HepG2 (cell line): ENCODE results near the gene GEMIN4. TPM values are rescaled to one million over a fixed set of nuclear protein-coding genes. Genes with fewer than 3 reads are reported as not detected.

Experiments used
- CAMTA2 ChIP-seq: sonication (generic); formaldehyde crosslinking; IDR thresholded peaks from 2 replicates; pipeline ENCODE4 v1.4.0; 2020; ENCODE audit warnings: mild to moderate bottlenecking, missing genetic modification reagents, borderline replicate concordance
- ERF ChIP-seq: IDR thresholded peaks from 2 replicates; pipeline ENCODE4 v1.6.1; 2018; ENCODE audit warnings: missing biosample characterization, missing genetic modification reagents
- IKZF5 ChIP-seq: IDR thresholded peaks from 2 replicates; pipeline ENCODE4 v1.6.1; 2018; ENCODE audit warnings: missing genetic modification reagents, mild to moderate bottlenecking, missing compliant biosample characterization
- KLF13 ChIP-seq: sonication (generic); formaldehyde crosslinking; IDR thresholded peaks from 2 replicates; pipeline ENCODE4 v1.4.0; 2020; ENCODE audit warnings: mild to moderate bottlenecking, missing genetic modification reagents
- KMT2A ChIP-seq: sonication (generic); formaldehyde crosslinking; IDR thresholded peaks from 2 replicates; pipeline ENCODE4 v1.4.0; 2020; ENCODE audit warnings: missing genetic modification reagents
- NFKB2 ChIP-seq: sonication (generic); formaldehyde crosslinking; IDR thresholded peaks from 2 replicates; pipeline ENCODE4 v1.4.0; 2020; ENCODE audit warnings: missing genetic modification reagents, borderline replicate concordance
- PLSCR1 ChIP-seq: sonication (generic); formaldehyde crosslinking; IDR thresholded peaks from 2 replicates; pipeline ENCODE4 v1.5.0; 2020; ENCODE audit warnings: missing genetic modification reagents, mild to moderate bottlenecking, borderline replicate concordance
- PRMT3 ChIP-seq: sonication (generic); formaldehyde crosslinking; IDR thresholded peaks from 2 replicates; pipeline ENCODE4 v1.8.1; 2022; ENCODE audit warnings: low read depth, mild to moderate bottlenecking, moderate library complexity, missing genetic modification reagents, borderline replicate concordance
- RELA ChIP-seq: sonication (generic); formaldehyde crosslinking; IDR thresholded peaks from 2 replicates; pipeline ENCODE4 v1.4.0; 2020; ENCODE audit warnings: missing genetic modification reagents
- SOX5 ChIP-seq: IDR thresholded peaks from 2 replicates; pipeline ENCODE4 v1.6.1; 2016; ENCODE audit warnings: borderline replicate concordance
- TCF7L2 ChIP-seq: IDR thresholded peaks from 2 replicates; pipeline ENCODE4 v1.6.1; 2011; ENCODE audit warnings: mild to moderate bottlenecking, low read depth, low read length, moderate library complexity
- YEATS4 ChIP-seq: sonication (generic); formaldehyde crosslinking; IDR thresholded peaks from 2 replicates; pipeline ENCODE4 v1.4.0; 2020; ENCODE audit warnings: missing genetic modification reagents, borderline replicate concordance
- YY1 ChIP-seq: IDR thresholded peaks from 2 replicates; pipeline ENCODE4 v1.6.1; 2011; ENCODE audit warnings: low read length, low read depth, moderate library complexity, mild to moderate bottlenecking; ENCODE audit not compliant: insufficient read depth, insufficient replicate concordance
- ZBTB34 ChIP-seq: sonication (generic); formaldehyde crosslinking; IDR thresholded peaks from 2 replicates; pipeline ENCODE4 v1.8.0; 2022; ENCODE audit warnings: mild to moderate bottlenecking, missing genetic modification reagents
- ZBTB43 ChIP-seq: sonication (generic); formaldehyde crosslinking; conservative IDR thresholded peaks from 2 replicates; pipeline ENCODE4 v1.4.0; 2020; ENCODE audit warnings: missing genetic modification reagents
- ZFX ChIP-seq: sonication (generic); formaldehyde crosslinking; IDR thresholded peaks from 2 replicates; pipeline ENCODE4 v1.4.0; 2020; ENCODE audit warnings: mild to moderate bottlenecking, low read depth, missing genetic modification reagents, moderate library complexity
- ZNF10 ChIP-seq: sonication (generic); formaldehyde crosslinking; IDR thresholded peaks from 2 replicates; pipeline ENCODE4 v1.4.0; 2020; ENCODE audit warnings: mild to moderate bottlenecking, low read depth, missing genetic modification reagents, borderline replicate concordance
- ZNF24 ChIP-seq: fragments of 450-650 bp; IDR thresholded peaks from 2 replicates; pipeline ENCODE4 v1.6.1; 2017; ENCODE audit warnings: antibody characterized with exemption, mild to moderate bottlenecking
- ZNF512 ChIP-seq: sonication (generic); formaldehyde crosslinking; IDR thresholded peaks from 2 replicates; pipeline ENCODE4 v1.4.0; 2020; ENCODE audit warnings: mild to moderate bottlenecking, missing genetic modification reagents
- ZNF766 ChIP-seq: sonication (generic); formaldehyde crosslinking; IDR thresholded peaks from 2 replicates; pipeline ENCODE4 v1.5.0; 2020; ENCODE audit warnings: missing genetic modification reagents, borderline replicate concordance
- ZNF768 ChIP-seq: sonication (generic); formaldehyde crosslinking; IDR thresholded peaks from 2 replicates; pipeline ENCODE4 v1.4.0; 2020; ENCODE audit warnings: missing genetic modification reagents
- polyA plus RNA-seq, 8 experiments: library from polyadenylated mRNA; depleted of rRNA in 3 of 8; stranded (reverse) in 7 of 8; unstranded in 1 of 8; fragments of >200 nt; fragmentation: Illumina TruSeq in 4 of 8; extraction: Trizol in 4 of 8; gene quantifications; 2 replicates each; pipeline versions ENCODE4 v1.2.1 to v1.2.3, GENCODE V29; 2011 to 2016; ENCODE audit warnings: low read depth in 4 of 8, missing spikeins in 1 of 8, mixed read lengths in 1 of 8; ENCODE audit not compliant: insufficient read depth in 1 of 8
- total RNA-seq, 5 experiments: library from RNA; depleted of rRNA; stranded (reverse); fragments of >200 nt; fragmentation: Illumina TruSeq; extraction: Trizol; gene quantifications; 2 replicates each; pipeline ENCODE4 v1.2.3, GENCODE V29; 2016; ENCODE audit warnings: low read depth in 1 of 5

Gene GEMIN4
- total and polyA plus RNA-seq, 2 of the 13 experiments (the other 11 are each of a cell fraction or from before 2014, with no cell fraction given): 10.8 to 22.7 TPM

GRCh38 chr17:752002-752619 lies at the start of gene GEMIN4 (continued):
- TF ChIP-seq KMT2A (CRISPR knock-in tag) (peak; percentile 52; the same call in 1 of the 2 replicates), ZNF10 (no peak), ZNF24 (no peak), ZNF512 (CRISPR knock-in tag) (no peak), SOX5 (no peak), PRMT3 (no peak), CAMTA2 (CRISPR knock-in tag) (peak; percentile 43; the same call in 1 of the 2 replicates), PLSCR1 (no peak), YEATS4 (CRISPR knock-in tag) (peak; percentile 93), ZBTB43 (CRISPR knock-in tag) (peak; percentile 21; the same call in 1 of the 2 replicates), ZNF768 (peak; percentile 36; the same call in 1 of the 2 replicates), YY1 (peak; percentile 73), ZFX (CRISPR knock-in tag) (peak; percentile 95), ZBTB34 (peak; percentile 64; the same call in 1 of the 2 replicates), ZNF766 (peak; percentile 67), RELA (CRISPR knock-in tag) (no peak), NFKB2 (CRISPR knock-in tag) (no peak), KLF13 (CRISPR knock-in tag) (no peak), IKZF5 (CRISPR knock-in tag) (no peak; the same call in 1 of the 2 replicates), TCF7L2 (no peak), ERF (CRISPR knock-in tag) (peak; percentile 58; the same call in 1 of the 2 replicates)
